Kidney (tissue), 14 donors: ENCODE data around the gene CMIP. TPM values are rescaled to one million over a fixed set of nuclear protein-coding genes. Genes with fewer than 3 reads are reported as not detected.

Experiments
- DNase-seq, 5 donors: peaks; one replicate each; pipeline ENCODE4 v3.0.0-alpha.2; 2013 to 2020
- FAIRE-seq: peaks from 2 replicates; lab custom pipeline; 2012; peaks lifted over from hg19 to GRCh38; lab: Jason Lieb, UNC
- H3K27ac ChIP-seq, 2 donors: one replicate each; pipeline ENCODE4 v1.7.0; 2013; ENCODE audit warnings: low read depth in 2 of 2, low read length in 2 of 2, inconsistent platforms in 1 of 2
- H3K27me3 ChIP-seq: one replicate; pipeline ENCODE4 v1.7.1; 2013; ENCODE audit warnings: low read length, inconsistent platforms; ENCODE audit not compliant: control insufficient read depth, insufficient read depth
- H3K36me3 ChIP-seq, 3 donors: one replicate each; pipeline versions ENCODE4 v1.7.0 to v1.7.1; 2013; ENCODE audit warnings: low read length in 3 of 3, control low read depth in 1 of 3, inconsistent platforms in 1 of 3; ENCODE audit not compliant: insufficient read depth in 3 of 3, control insufficient read depth in 2 of 3
- H3K4me1 ChIP-seq, 3 donors: one replicate each; pipeline versions ENCODE4 v1.7.0 to v1.7.1; 2013; ENCODE audit warnings: low read length in 3 of 3, inconsistent platforms in 1 of 3, low read depth in 1 of 3; ENCODE audit not compliant: control insufficient read depth in 2 of 3, insufficient read depth in 2 of 3
- H3K4me3 ChIP-seq, 3 donors: one replicate each; pipeline versions ENCODE4 v1.7.0 to v1.8.1; 2013; ENCODE audit warnings: low read length in 3 of 3, control low read depth in 1 of 3, inconsistent platforms in 1 of 3
- H3K9ac ChIP-seq, 3 donors: one replicate each; pipeline versions ENCODE4 v1.7.0 to v1.7.1; 2013; ENCODE audit warnings: low read length in 3 of 3, control low read depth in 1 of 3, inconsistent platforms in 1 of 3
- H3K9me3 ChIP-seq, 3 donors: one replicate each; pipeline versions ENCODE4 v1.7.0 to v1.7.1; 2013; ENCODE audit warnings: low read length in 3 of 3, control low read depth in 1 of 3, inconsistent platforms in 1 of 3; ENCODE audit not compliant: control insufficient read depth in 2 of 3, insufficient read depth in 1 of 3
- CTCF ChIP-seq: IDR thresholded peaks from 3 replicates; pipeline ENCODE4 v1.5.1; 2012; ENCODE audit warnings: mild to moderate bottlenecking, moderate library complexity, borderline replicate concordance; ENCODE audit not compliant: insufficient read depth; ENCODE audit errors: extremely low read depth
- intact Hi-C: fragments of 100-400 bp; cut with DNase I; formaldehyde crosslinking; loops from one replicate; pipeline ENCODE4 v1.11.1; 2022
- polyA plus RNA-seq: library from polyadenylated mRNA; stranded (reverse); fragments of 350-450 nt; fragmentation: Illumina TruSeq; extraction: RNeasy Lipid Tissue Mini Kit (QIAGEN cat#74804); gene quantifications from one replicate; pipeline ENCODE4 v1.2.3, GENCODE V29; 2014; ENCODE audit warnings: low read depth, low replicate concordance; ENCODE audit not compliant: insufficient read depth
- total RNA-seq: library from RNA; stranded (reverse); fragmentation: NEBNext Ultra II Directional; extraction: Animal tissue kit (Norgen Biotek cat#: 25700); gene quantifications from one replicate; pipeline ENCODE4 v1.2.1, GENCODE V29; 2021
- donor health status: control.
- donor health status: control.
- donor health status: control.
- donor health status: control.
- donor health status: control.
- donor health status: DM: yes; HTN: yes; CAD: no.
- donor health status: Normal renal cell carcinoma (clear cell type).

CMIP gene
- total and polyA plus RNA-seq, 2 donors from 2014 or later, result 16.6 to 65.7 TPM

GRCh38 chr16:81658373-81658772 lies 213.8 kb downstream of the CMIP start:
- H3K4me1 ChIP-seq, result peaks cover 0 to 12% (median 11%) of the 10 kb centered on the region in 3 donors
- DNase-seq (no peak), FAIRE-seq (no peak)
- peaks cover 0 to 35% (median 9%) of the 10 kb centered on the region in 3 donors for H3K36me3 ChIP-seq
- no peaks in the 10 kb centered on the region for H3K27me3 ChIP-seq
- no peak for TF ChIP-seq CTCF
- no peak overlapping the region for H3K4me3 ChIP-seq
- no peaks in the 10 kb centered on the region for H3K9me3 ChIP-seq
- H3K27ac ChIP-seq, result no peak overlapping the region
- intact Hi-C loops, result no loop called here
- H3K9ac ChIP-seq, result no peak overlapping the region

- Histone ChIP-seq H3K4me3 (no peak overlapping the region), H3K9me3 (no peaks in the 10 kb centered on the region), H3K27me3 (no peaks in the 10 kb centered on the region), H3K27ac (no peak overlapping the region), H3K4me1 (peaks cover 0 to 12% (median 10%) of the 10 kb centered on the region in 3 donors), H3K36me3 (peaks cover 0 to 40% (median 12%) of the 10 kb centered on the region in 3 donors), H3K9ac (no peak overlapping the region)
- no peak for FAIRE-seq
- intact Hi-C loops, result no loop called here
- DNase-seq, result no peak
- no peak for TF ChIP-seq CTCF
Measured at GRCh38 chr16:81659249-81659648, 214.6 kb downstream of the CMIP start.

- Histone ChIP-seq H3K4me1 (peaks cover 0 to under 1% (median 0%) of the 10 kb centered on the region in 3 donors), H3K36me3 (peaks cover 0 to 51% (median 22%) of the 10 kb centered on the region in 3 donors), H3K9me3 (no peaks in the 10 kb centered on the region), H3K4me3 (no peak overlapping the region), H3K9ac (no peak overlapping the region), H3K27ac (no peak overlapping the region), H3K27me3 (no peaks in the 10 kb centered on the region)
- intact Hi-C loops, result no loop called here
- FAIRE-seq (no peak), DNase-seq (no peak)
- TF ChIP-seq CTCF, result no peak
Measured at GRCh38 chr16:81661082-81661481, 216.5 kb downstream of the CMIP start.

- no peak for TF ChIP-seq CTCF
- intact Hi-C loops, result no loop called here
- Histone ChIP-seq H3K36me3 (peaks cover 0 to 36% (median 22%) of the 10 kb centered on the region in 3 donors), H3K9ac (no peak overlapping the region), H3K27me3 (no peaks in the 10 kb centered on the region), H3K4me1 (no peaks in the 10 kb centered on the region), H3K9me3 (no peaks in the 10 kb centered on the region), H3K27ac (no peak overlapping the region), H3K4me3 (no peak overlapping the region)
- DNase-seq (no peak), FAIRE-seq (no peak)
Measured at GRCh38 chr16:81664153-81664552, 219.5 kb downstream of the CMIP start.
